Cardiac fibroblast (primary cell): ENCODE measurements around the gene BCR.

ENCODE experiments used
- DNase-seq, 2 donors: peaks; one replicate each; pipeline versions ENCODE4 v3.0.0 to v3.0.0-alpha.2; 2010; ENCODE audit warnings: low read depth in 2 of 2
- H3K4me3 ChIP-seq, 2 donors: replicated peaks in 1 of 2; 1 replicate in 1 of 2; 2 replicates in 1 of 2; pipeline ENCODE4 v1.5.1; 2011; ENCODE audit warnings: low read depth in 2 of 2, low read length in 2 of 2, mild to moderate bottlenecking in 2 of 2, moderate library complexity in 1 of 2
- TF ChIP-seq, protein P1 (sequence below): IDR thresholded peaks from one replicate; pipeline ENCODE4 v1.5.1; 2011; ENCODE audit warnings: low read depth, mild to moderate bottlenecking, low read length, inconsistent platforms

Gene BCR

DNA sequence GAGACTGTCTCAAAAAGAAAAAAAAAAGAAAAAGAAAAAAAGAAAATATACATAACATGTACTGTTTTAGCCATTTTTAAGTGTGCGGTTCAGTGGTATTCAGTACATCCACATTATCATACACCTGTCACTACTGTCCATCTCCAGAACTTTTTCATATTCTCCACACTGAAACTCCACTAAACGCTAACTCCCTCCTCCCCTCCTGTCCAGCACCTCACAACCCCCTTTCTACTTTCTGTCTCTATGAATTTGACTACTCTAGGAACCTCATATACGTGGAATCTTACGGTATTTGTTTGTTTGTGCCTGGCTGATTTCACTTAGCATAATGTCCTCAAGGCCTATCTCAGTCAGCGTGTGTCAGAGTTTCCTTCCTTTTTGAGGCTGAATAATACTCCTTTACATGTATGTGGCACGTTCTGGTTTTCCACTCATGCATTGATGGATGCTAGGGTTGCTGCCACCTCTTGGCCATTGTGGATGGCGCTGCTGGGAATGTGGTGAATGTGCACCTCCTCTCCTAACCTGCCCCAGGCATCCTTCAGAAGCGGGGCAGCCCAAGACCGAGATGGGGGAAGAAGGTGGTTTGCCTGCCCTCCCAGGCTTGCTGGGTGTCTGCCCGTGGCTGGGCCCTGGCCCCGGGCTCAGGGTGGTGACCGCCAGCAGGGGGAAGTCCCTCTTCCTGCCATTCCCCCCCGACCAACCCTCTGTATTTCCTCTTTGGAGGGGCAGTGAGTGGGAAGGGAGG is 60.5 kb downstream of the BCR start:
- peak; percentile 32 to 46 for DNase-seq
- no peak overlapping the region for H3K4me3 ChIP-seq
- TF ChIP-seq, protein P1, sequence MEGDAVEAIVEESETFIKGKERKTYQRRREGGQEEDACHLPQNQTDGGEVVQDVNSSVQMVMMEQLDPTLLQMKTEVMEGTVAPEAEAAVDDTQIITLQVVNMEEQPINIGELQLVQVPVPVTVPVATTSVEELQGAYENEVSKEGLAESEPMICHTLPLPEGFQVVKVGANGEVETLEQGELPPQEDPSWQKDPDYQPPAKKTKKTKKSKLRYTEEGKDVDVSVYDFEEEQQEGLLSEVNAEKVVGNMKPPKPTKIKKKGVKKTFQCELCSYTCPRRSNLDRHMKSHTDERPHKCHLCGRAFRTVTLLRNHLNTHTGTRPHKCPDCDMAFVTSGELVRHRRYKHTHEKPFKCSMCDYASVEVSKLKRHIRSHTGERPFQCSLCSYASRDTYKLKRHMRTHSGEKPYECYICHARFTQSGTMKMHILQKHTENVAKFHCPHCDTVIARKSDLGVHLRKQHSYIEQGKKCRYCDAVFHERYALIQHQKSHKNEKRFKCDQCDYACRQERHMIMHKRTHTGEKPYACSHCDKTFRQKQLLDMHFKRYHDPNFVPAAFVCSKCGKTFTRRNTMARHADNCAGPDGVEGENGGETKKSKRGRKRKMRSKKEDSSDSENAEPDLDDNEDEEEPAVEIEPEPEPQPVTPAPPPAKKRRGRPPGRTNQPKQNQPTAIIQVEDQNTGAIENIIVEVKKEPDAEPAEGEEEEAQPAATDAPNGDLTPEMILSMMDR: peak; percentile 49

DNA sequence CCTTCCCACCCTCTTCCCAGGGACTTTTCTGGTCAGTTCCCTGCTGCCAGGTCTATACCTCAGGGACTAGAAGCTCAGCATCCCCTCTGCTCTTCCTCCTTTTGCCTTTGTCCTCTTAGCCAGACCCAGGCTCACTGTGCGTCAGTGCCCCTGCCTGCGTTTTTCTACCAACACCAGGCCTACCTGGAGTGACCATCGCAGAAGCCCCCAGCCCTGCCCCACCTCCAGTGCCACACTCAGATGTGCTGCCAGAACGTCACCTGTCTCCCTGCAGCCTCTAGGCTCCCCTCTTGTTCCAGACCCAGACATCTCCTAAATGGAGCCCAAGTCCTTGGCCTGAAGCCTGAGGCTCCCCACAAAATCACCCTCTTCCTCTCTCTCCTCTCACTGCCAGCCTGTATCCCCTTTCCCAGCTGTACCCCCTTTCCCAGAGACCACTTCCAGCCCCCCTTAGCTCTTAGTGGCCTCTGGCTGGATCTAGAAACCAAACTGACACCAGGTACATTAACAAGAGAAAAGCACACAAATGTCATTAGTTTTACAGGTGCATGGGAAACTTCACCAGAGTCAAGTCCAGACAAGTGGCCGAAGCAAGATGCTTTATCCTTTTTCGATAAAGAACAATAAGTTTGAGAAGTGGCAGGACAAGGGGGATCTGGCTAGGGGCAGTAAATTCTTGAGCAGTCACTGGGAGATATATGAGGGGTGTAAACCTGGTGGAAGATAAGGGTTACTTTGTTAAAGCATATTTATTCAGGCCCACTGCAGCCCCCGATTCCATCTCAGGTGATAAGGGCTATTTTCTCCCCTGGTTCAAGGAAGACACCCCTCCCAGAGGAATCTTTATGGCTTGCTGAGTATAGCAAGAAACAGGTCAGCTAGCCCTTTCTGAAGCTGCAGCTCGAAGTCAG is 61.5 kb downstream of the BCR start:
- no peak for DNase-seq
- H3K4me3 ChIP-seq: no peak overlapping the region
- TF ChIP-seq, protein P1: no peak

DNA sequence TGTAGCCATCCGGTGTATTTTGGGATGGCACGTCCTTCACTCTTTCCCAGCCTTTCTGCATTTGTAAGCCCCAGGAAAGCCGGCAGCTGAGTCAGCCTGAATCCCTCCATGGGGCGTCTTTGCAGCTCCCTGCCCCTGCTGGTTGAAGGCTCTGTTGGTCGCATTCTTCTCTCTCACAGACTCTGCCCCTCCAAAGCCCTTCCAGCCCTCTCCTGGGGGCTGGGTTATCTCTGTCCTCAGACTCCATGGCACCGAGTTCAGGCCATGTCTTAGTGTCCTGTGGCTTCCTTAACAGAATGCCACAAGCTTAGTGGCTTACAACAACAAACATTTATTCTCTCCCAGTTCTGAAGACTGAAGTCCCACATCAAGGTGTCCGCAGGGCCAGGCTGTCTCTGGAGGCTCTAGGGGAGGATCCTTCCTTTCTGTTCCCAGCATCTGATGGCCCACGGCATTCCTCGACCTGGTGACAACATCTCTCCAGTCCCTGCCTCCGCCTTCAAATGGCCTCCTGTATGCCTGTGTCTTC is 62.2 kb downstream of the BCR start:
- peak in 1 of 2 donors; percentile 27 for DNase-seq
- no peak overlapping the region for H3K4me3 ChIP-seq
- TF ChIP-seq, protein P1: no peak

DNA sequence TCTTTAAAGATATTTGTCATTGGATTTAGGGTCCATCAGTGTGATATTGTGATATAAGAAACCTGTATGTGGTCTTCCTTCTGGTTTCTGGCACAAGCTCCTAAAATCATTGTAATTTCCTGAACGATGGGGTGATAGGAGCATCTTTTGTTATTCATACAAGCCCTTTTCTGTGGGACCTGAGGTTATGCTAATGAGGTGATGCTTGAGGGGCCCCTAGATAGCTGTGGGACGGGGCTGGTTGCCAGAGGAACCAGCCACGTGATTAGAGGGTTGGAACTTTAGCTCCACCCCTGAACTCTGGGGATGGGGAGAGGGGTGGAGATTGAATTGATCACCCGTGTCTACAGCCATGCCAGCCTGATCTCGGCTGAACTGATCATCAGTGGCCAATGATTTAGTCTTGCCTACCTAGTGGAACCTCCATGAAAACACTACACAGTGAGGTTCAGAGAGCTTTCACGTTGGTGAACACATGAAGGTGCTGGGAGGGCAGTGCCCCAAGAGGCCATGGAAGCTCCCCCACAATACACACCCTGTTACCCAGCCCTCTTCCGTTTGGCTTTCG is 62.8 kb downstream of the BCR start:
- H3K4me3 ChIP-seq: no peak overlapping the region
- TF ChIP-seq, protein P1: no peak
- DNase-seq: no peak

DNA sequence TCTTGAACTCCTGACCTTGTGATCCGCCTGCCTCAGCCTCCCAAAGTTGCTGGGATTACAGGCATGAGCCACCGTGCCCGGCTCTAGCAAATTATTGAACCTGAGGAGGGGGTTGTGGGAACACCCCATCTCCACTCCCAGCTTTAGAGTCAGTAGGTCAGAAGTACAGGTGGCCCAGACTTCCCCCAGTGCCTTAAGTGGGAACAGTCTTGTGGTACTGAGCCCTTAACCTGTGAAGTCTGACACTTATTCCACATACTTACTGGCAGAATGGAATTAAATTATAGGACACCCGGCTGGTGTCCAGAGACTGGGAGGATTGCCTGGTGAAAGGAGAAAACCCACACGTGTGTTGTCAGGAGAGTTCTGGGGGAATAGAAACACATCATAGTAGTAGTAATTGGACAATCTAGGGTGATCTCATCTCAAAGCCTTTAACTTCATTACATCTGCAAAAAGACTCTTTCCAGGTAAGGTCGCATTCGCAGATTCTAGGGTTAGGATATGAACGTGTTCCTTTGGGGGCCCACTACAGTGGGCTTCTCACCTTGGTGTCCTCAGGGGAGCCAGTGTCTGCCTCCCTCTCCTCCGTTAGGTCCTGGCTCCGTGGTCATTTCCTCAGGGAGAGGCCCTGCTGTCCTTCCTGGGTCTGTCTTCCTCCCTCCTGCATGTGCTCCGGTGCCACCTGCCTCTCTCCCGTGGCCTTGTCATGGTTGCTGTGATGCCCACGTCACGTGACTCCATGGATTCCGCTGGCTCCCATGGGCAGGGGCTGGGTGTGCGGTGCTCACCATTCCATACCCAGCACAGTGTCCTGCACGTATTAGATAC is 63.8 kb downstream of the BCR start:
- no peak overlapping the region for H3K4me3 ChIP-seq
- TF ChIP-seq, protein P1: no peak
- no peak for DNase-seq

DNA sequence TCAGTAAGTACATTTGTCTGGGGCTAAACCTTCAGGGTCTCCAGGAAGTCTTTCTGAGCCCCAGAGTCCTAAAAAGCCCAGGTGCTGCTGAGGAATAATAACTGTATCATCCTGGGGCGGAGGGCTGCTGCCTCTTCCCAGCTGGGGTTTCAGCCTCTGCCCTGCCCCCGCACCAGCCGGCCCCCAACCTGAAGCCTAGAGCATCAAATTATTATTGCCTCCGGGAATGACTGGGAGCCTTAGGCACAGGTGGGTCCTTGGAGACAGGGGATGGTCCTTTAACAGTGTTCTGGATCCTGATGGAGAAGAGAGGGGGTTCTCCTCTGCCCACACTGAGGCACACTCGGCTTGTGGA is 64.4 kb downstream of the BCR start:
- TF ChIP-seq, protein P1: no peak
- H3K4me3 ChIP-seq: no peak overlapping the region
- DNase-seq: no peak
